Activated CD4-positive, alpha-beta T cell treated with anti-CD3 and anti-CD28 coated beads for 36 hours (primary cell): Measurements from ENCODE around the gene HOXC13. TPM values are rescaled to one million over a fixed set of nuclear protein-coding genes. Genes with fewer than 3 reads are reported as not detected.

Experiments
- ATAC-seq: fragments of 200-7000 bp; cut with Tn5 transposase; one replicate; pipeline ENCODE4 v1.10.0; 2021; ENCODE audit warnings: mild to moderate bottlenecking, moderate library complexity
- CTCF ChIA-PET: fragments of 350-600 bp; sonication (Branson Sonifier 250); formaldehyde crosslinking; loops from one replicate; lab custom pipeline; 2021; ENCODE audit warnings: antibody characterized with exemption; lab: Charles Lee
- POLR2A ChIA-PET: fragments of 350-600 bp; sonication (Branson Sonifier 250); formaldehyde crosslinking; loops from one replicate; lab custom pipeline; 2021; ENCODE audit warnings: antibody characterized with exemption, inconsistent platforms; lab: Charles Lee
- DNase-seq: peaks from one replicate; pipeline ENCODE4 v3.0.0-alpha.2; 2020
- H3K27ac Mint-ChIP-seq: one replicate; pipeline ENCODE4 v1.8.0; 2021; ENCODE audit warnings: mixed read lengths
- H3K27me3 Mint-ChIP-seq: one replicate; pipeline ENCODE4 v1.8.0; 2021; ENCODE audit warnings: mixed read lengths
- H3K36me3 Mint-ChIP-seq: one replicate; pipeline ENCODE4 v1.8.0; 2021; ENCODE audit warnings: low read depth, mixed read lengths
- H3K4me1 Mint-ChIP-seq: one replicate; pipeline ENCODE4 v1.8.0; 2021; ENCODE audit warnings: mixed read lengths
- H3K4me3 Mint-ChIP-seq: one replicate; pipeline ENCODE4 v1.8.0; 2021; ENCODE audit warnings: mild to moderate bottlenecking, moderate library complexity, mixed read lengths
- H3K9me3 Mint-ChIP-seq: one replicate; pipeline ENCODE4 v1.8.0; 2021; ENCODE audit warnings: low read depth, mixed read lengths
- intact Hi-C, 2 experiments: fragments of 100-400 bp; cut with DNase I in 1 of 2; cut with micrococcal nuclease in 1 of 2; formaldehyde crosslinking; loops; one replicate each; pipeline versions ENCODE4 v1.14.2 to v1.15.1; 2022 to 2024; cut with DNase I, micrococcal nuclease
- total RNA-seq, 2 experiments: library from RNA; stranded (reverse); gene quantifications; one replicate each; pipeline ENCODE4 v1.2.3, GENCODE V29; 2021

HOXC13 gene
- total RNA-seq, 2 experiments from 2014 or later = not detected

- ATAC-seq (no peak), DNase-seq (no peak)
- no peak overlapping the region for H3K27ac Mint-ChIP-seq
- intact Hi-C loops = loop anchor here (2.0 to 5.0 kb wide), 4 partner anchors 13 to 46 kb away; no protein-coding TSS in a partner anchor
- ChIA-PET POLR2A (no interaction called here), CTCF (interaction anchor here (0.7 to 2.5 kb wide), 4 partner anchors 10 to 54 kb away, joined by 3 to 14 read pairs (median 4); partner anchors contain the start of gene HOXC10)
- no peak overlapping the region for H3K4me3 Mint-ChIP-seq
- no peaks in the 10 kb centered on the region for H3K9me3 Mint-ChIP-seq
- no peaks in the 10 kb centered on the region for H3K36me3 Mint-ChIP-seq
- peaks cover 12% of the 10 kb centered on the region for H3K4me1 Mint-ChIP-seq
- H3K27me3 Mint-ChIP-seq = peaks cover 83% of the 10 kb centered on the region
Measured at GRCh38 chr12:53951577-53952334, 13.1 kb downstream of the HOXC13 start.

- H3K27ac Mint-ChIP-seq = no peak overlapping the region
- intact Hi-C loops = loop anchor here in 1 of 2 experiments (2.0 to 5.0 kb wide), 2 partner anchors 18 to 45 kb away; no protein-coding TSS in a partner anchor
Measured at GRCh38 chr12:53952335-53952694, 13.7 kb downstream of the HOXC13 start.

DNA sequence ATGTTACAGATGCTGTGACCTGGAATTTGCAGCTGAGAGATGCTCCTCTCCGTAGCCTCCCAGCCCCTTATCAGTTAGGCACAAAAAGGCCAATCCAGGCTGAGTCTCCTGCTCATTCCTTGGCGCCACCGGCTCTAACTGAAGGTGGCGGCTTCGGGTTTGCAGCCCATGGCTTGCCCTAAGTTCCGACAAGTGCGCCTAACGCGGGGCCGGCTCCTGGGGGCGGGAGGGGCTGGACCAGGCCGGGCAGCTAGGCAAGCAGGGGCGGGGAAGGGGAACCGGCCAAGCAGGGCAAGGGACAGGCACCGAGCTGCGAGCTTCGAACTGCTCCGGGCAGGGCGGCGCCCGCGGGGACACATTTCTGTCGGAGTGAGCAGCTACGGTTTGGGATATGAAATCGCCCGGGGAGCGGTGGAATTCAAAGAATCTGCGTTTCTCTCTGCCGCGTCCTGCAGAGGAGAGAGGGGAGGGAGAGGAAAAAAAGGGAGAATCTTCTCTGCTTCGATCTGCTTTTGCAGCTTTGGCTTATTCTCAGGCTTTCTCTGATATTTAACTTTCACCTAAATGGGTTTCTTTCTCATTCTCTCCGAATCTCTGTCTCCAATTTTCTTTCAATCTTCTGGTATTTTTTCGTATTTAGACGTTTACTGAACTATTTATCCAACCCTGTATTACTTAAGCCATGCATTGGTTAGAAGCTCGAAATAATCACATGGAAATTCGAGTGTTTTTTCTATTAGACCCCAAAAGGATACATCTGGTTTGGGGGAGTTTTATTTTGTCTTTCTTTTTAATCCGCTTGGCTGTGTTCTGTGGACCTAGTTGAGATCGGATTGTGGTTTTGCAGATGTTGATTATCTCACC, 14.5 kb downstream of the HOXC13 start:
- Mint-ChIP-seq H3K36me3 (no peaks in the 10 kb centered on the region), H3K27ac (no peak overlapping the region), H3K4me1 (peaks cover 12% of the 10 kb centered on the region), H3K9me3 (no peaks in the 10 kb centered on the region), H3K27me3 (peaks cover 85% of the 10 kb centered on the region), H3K4me3 (no peak overlapping the region)
- ATAC-seq = no peak
- intact Hi-C loops = loop anchor here in 1 of 2 experiments (2.0 to 5.0 kb wide), 2 partner anchors 18 to 44 kb away; no protein-coding TSS in a partner anchor
- ChIA-PET CTCF (interaction anchor here (0.6 to 2.5 kb wide), 10 partner anchors 11 to 185 kb away, joined by 3 to 14 read pairs (median 4); partner anchors contain the start of gene HOXC10), POLR2A (no interaction called here)
- DNase-seq = no peak

More at GRCh38 chr12:53952335-53952694, 13.7 kb downstream of the HOXC13 start:
- no peak for ATAC-seq
- Mint-ChIP-seq H3K4me3 (no peak overlapping the region), H3K27me3 (peaks cover 86% of the 10 kb centered on the region), H3K9me3 (no peaks in the 10 kb centered on the region), H3K4me1 (peaks cover 12% of the 10 kb centered on the region), H3K36me3 (no peaks in the 10 kb centered on the region)
- DNase-seq = no peak
- CTCF ChIA-PET = interaction anchor here (0.7 to 2.5 kb wide), 7 partner anchors 11 to 184 kb away, joined by 3 to 14 read pairs (median 4); partner anchors contain the start of gene HOXC10
- POLR2A ChIA-PET = no interaction called here

GRCh38 chr12:53953831-53954693, 15.4 kb downstream of the HOXC13 start:
- CTCF ChIA-PET = interaction anchor here (0.6 to 2.5 kb wide), 7 partner anchors 9 to 169 kb away, joined by 3 to 14 read pairs (median 3); partner anchors contain the start of gene HOXC5
- ATAC-seq = no peak
- peaks cover 12% of the 10 kb centered on the region for H3K4me1 Mint-ChIP-seq
- H3K27ac Mint-ChIP-seq = no peak overlapping the region
- H3K9me3 Mint-ChIP-seq = no peaks in the 10 kb centered on the region
- intact Hi-C loops = loop anchor here (1.0 to 5.0 kb wide), 3 partner anchors 19 to 43 kb away; partner anchors contain the start of gene HOTAIR (in 1 of the 2)
- H3K36me3 Mint-ChIP-seq = no peaks in the 10 kb centered on the region
- POLR2A ChIA-PET = no interaction called here
- DNase-seq = no peak
- H3K27me3 Mint-ChIP-seq = peaks cover 85% of the 10 kb centered on the region
- no peak overlapping the region for H3K4me3 Mint-ChIP-seq

- H3K4me3 Mint-ChIP-seq = no peak within 1 kb of the TSS
Measured at GRCh38 chr12:53954694-53955035, 16.0 kb downstream of the HOXC13 start, which contains the start of gene HOXC12. HOXC12 (plus strand) TSS chr12:53954903; CDS start chr12:53954930, 27 bp downstream.

DNA sequence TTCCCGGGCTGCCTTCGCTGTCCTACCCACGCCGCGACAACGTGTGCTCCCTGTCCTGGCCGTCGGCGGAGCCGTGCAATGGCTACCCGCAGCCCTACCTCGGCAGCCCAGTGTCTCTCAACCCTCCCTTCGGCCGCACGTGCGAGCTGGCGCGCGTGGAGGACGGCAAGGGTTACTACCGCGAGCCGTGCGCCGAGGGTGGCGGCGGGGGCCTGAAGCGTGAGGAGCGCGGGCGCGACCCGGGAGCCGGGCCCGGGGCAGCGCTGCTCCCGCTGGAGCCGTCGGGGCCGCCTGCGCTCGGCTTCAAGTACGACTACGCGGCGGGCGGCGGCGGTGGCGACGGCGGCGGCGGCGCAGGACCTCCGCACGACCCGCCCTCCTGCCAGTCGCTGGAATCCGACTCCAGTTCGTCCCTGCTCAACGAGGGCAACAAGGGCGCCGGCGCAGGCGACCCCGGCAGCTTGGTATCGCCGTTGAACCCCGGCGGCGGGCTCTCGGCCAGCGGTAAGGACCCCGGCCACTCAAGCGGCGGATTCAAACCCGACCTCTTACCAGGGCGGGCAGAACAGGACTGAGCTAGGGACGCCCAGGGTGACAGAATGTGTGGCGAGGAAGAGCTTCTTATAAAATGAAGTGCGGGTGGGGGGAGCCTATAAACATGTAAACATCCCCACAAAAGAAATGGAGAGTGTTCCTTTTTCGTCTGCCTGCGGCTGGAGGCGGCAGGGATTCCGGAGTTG, 16.6 kb downstream of the HOXC13 start:
- no peaks in the 10 kb centered on the region for H3K36me3 Mint-ChIP-seq
- no peak overlapping the region for H3K4me3 Mint-ChIP-seq
- H3K27ac Mint-ChIP-seq = no peak overlapping the region
- H3K27me3 Mint-ChIP-seq = peaks cover 85% of the 10 kb centered on the region
- intact Hi-C loops = loop anchor here in 1 of 2 experiments (5.0 kb wide), 1 partner anchor 97 kb away; the partner anchor contains the start of gene HOXC4
- no peaks in the 10 kb centered on the region for H3K9me3 Mint-ChIP-seq
- POLR2A ChIA-PET = no interaction called here
- H3K4me1 Mint-ChIP-seq = peaks cover 12% of the 10 kb centered on the region
- CTCF ChIA-PET = interaction anchor here (1.1 kb wide), 1 partner anchor 77 kb away, joined by 5 read pairs; the partner anchor contains the start of gene HOXC5
- no peak for DNase-seq
- no peak for ATAC-seq

More at GRCh38 chr12:53954694-53955035, 16.0 kb downstream of the HOXC13 start, which contains the start of gene HOXC12:
- Mint-ChIP-seq H3K36me3 (no peaks in the 10 kb centered on the region), H3K27me3 (peaks cover 85% of the 10 kb centered on the region), H3K9me3 (no peaks in the 10 kb centered on the region), H3K27ac (no peak within 1 kb of the TSS), H3K4me1 (peaks cover 12% of the 10 kb centered on the region)
- ATAC-seq (no peak), DNase-seq (no peak)
- intact Hi-C loops = loop anchor here (1.0 to 5.0 kb wide), 3 partner anchors 20 to 98 kb away; partner anchors contain the start of genes HOTAIR (in 1 of the 2) and HOXC4 (in 1 of the 2)
- ChIA-PET CTCF (interaction anchor here (1.1 to 1.5 kb wide), 2 partner anchors 20 to 78 kb away, joined by 3 to 5 read pairs; partner anchors contain the start of gene HOXC5), POLR2A (no interaction called here)

DNA sequence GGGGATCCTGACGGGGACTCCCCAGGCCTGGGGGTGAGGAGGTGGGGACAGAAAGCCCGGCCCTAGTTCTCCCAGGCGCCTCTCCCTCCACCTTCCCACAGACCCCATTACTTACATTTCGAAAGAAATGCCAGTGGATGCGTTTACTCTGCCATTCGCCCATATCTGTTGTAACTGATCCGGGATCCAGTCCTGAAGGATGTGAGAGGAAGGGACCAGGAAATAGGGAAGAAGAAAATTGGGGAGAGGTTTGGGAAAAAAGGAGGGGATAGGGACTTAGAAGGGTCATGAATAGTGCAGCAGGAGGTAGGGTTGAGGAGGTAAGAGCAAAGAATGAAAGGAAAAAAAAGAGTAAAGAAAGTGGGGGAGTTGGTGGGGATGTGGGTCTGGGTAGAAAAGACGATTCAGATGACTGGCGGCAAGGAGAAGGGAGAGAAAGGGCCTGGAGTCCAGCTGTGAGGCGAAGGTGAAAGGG, 17.2 kb downstream of the HOXC13 start:
- DNase-seq (no peak), ATAC-seq (no peak)
- Mint-ChIP-seq H3K27me3 (peaks cover 84% of the 10 kb centered on the region), H3K36me3 (no peaks in the 10 kb centered on the region), H3K9me3 (no peaks in the 10 kb centered on the region), H3K4me3 (peak overlapping the region; percentile 4), H3K4me1 (peaks cover 16% of the 10 kb centered on the region), H3K27ac (no peak overlapping the region)
- ChIA-PET POLR2A (no interaction called here), CTCF (interaction anchor here (1.2 kb wide), 1 partner anchor 50 kb away, joined by 3 read pairs; no protein-coding TSS in a partner anchor)
- intact Hi-C loops = loop anchor here (2.0 to 5.0 kb wide), 2 partner anchors 96 to 97 kb away; partner anchors contain the start of gene HOXC4 (in 2 of the 2)

DNA sequence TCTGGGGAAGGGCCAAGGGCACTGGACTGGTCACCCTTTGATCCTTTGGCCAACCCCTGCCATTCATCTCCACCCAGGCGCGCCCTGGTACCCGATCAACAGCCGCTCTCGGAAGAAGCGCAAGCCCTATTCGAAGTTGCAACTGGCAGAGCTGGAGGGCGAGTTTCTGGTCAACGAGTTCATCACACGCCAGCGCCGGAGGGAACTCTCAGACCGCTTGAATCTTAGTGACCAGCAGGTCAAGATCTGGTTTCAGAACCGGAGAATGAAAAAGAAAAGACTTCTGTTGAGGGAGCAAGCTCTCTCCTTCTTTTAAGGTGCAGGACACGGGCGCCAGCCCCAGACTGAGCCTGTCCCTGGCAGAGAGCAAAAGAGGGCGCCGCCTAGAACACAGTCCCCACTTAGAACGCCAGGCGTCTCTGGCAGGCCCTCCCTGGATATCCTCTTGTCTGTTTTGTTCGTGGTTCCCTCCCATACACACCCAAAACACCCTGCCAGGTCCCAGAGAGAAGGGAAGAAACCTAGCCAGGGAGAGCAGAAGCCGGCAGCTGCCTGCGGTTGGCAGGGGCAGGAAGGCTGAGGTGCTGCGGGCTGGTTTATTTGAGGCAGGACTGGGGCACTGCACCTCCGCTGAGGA, 17.7 kb downstream of the HOXC13 start:
- H3K4me3 Mint-ChIP-seq = peak overlapping the region; percentile 4
- CTCF ChIA-PET = interaction anchor here (0.5 to 1.2 kb wide), 2 partner anchors 43 to 49 kb away, joined by 3 read pairs; no protein-coding TSS in a partner anchor
- peak; percentile 39 for ATAC-seq

GRCh38 chr12:53956914-53957536, 18.4 kb downstream of the HOXC13 start:
- ATAC-seq (no peak), DNase-seq (no peak)
- ChIA-PET POLR2A (interaction anchor here (0.6 kb wide), 1 partner anchor 29 kb away, joined by 3 read pairs; no protein-coding TSS in a partner anchor), CTCF (interaction anchor here (0.5 to 1.2 kb wide), 2 partner anchors 42 to 48 kb away, joined by 3 read pairs; no protein-coding TSS in a partner anchor)
- Mint-ChIP-seq H3K4me1 (peaks cover 14% of the 10 kb centered on the region), H3K4me3 (no peak overlapping the region), H3K27ac (no peak overlapping the region), H3K36me3 (no peaks in the 10 kb centered on the region), H3K27me3 (peaks cover 78% of the 10 kb centered on the region), H3K9me3 (no peaks in the 10 kb centered on the region)
- intact Hi-C loops = loop anchor here (2.0 to 5.0 kb wide), 2 partner anchors 95 to 96 kb away; partner anchors contain the start of gene HOXC4 (in 2 of the 2)

More for the DNA sequence above, 17.7 kb downstream of the HOXC13 start:
- Mint-ChIP-seq H3K9me3 (no peaks in the 10 kb centered on the region), H3K36me3 (no peaks in the 10 kb centered on the region), H3K27me3 (peaks cover 80% of the 10 kb centered on the region), H3K4me1 (peaks cover 14% of the 10 kb centered on the region), H3K27ac (no peak overlapping the region)
- POLR2A ChIA-PET = no interaction called here
- DNase-seq = no peak
- intact Hi-C loops = loop anchor here (2.0 to 5.0 kb wide), 2 partner anchors 96 kb away; partner anchors contain the start of gene HOXC4 (in 2 of the 2)
